ENCODE data around the gene PRKAR1B.

The PRKAR1B gene

DNA sequence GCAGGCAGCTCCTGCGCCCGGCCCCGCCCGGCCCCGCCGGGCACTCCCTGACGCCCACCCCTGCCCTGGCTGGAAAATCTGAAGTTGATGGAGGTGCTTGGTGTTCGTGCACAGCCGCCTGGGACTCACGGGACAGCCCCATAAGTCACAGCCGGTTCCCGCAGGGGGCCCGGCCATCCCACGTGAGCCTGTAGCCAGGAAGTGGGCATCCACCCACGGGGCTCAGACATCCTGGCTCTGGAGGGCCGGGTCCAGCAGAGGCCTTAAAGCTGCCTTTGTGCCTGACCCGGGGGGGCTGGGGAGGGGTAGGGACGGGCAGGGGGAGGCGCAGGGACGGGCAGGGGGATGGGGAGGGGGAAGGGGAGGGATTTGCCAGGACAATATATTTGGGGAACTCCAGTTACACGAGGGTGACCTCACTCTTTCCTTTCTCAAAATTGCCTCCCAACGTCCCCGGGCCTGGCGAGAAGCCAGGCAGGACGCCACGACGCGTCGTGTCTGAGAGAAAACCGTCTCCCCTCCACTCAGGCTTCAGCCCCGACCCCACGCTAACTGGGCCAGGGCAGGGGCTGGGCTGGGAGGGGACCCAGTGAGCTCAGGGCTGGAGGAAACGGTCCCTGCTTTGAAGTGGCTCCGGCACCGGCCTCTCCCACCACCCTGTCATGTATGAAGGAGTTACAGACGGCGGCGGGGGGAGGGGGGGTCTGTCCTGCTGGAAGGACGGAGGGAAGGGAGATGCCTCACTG lies 125.3 kb downstream of the PRKAR1B start:
- DNase-seq, result peak; percentile 76

DNA sequence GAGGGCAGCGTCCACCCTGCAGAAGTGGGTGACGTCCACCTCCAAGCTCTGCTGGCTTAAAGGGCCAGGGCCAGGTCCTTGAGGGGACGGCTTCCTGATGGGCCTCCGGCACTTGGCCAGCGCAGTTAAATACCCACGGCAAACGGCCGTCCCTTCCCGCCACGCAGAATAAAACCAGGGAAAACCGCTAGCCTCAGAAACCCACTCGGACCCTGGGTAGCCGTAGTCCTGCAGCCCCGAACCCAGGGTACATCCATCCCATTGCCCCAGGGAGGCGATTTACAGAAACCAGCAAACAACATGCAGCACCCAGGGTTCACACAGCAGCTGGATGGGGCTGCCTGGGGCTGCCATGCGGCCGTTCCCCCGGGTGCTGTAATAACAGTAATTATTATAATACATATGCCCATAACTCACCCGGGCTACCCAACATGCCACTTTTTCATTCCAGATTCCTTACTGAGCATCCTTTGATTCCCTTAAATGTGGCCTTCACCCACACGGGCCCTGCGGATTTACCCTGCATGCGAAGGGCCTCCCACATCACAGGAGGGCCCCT lies 126.0 kb downstream of the PRKAR1B start:
- no peak for DNase-seq

DNA sequence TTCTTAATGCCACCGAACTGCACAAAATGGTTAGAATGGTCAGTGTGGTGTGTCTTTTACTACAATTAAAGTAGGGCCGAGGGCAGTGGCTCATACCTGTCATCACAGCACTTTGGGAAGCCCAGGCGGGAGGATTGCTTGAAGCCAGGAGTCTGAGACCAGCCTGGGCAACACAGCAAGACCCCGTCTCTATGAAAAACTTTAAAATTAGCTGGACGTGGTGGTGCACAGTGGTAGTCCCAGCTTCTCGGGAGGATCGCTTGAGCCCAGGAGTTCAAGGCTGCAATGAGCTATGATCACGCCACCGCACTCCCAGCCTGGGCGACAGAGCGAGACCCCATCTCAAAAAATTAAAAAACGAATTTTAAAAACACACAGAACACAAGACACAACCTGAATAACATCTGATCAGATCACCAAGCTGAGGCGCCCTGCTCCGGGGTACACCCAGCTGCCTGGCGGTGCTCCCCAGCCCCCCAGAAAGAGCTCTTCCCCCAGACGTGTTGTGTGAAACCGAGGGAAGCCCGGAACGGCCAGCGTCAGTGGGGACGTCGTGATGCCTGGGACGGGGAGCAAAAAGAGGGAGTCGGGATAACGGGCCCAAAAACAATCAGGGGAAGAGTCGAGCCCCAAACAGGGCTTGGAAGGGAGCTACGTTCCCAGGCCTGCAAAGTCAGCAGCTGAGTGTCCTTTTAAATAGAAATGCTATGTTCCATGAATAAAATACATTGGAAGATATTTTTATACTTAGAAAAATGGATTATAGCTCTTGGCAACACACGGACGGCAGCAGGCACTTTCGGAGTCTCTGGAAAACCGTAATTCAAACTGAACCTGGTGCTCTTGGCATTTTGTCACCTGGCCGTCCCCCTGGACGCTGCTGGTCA lies 126.7 kb downstream of the PRKAR1B start:
- DNase-seq, result no peak

DNA sequence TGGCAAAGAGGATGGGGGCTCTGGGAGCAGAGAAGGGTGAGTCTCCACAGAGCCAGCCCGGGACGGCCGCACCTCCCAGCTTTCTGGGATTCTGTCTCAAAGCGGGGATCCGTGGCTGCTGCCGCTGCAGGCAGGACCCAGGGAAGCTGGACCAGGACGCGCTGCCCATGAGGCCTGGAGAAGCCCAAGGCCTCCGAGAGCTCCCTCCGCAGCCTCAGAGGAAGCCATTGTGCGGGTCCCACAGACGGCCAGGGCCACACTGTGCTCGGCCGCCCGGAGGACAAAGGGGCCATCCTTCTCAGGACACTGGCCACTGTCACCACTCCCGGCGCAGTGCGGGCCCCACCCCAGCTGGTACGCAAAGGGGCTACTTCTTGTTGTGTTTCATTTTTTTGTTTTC lies 128.2 kb downstream of the PRKAR1B start:
- DNase-seq, result no peak

DNA sequence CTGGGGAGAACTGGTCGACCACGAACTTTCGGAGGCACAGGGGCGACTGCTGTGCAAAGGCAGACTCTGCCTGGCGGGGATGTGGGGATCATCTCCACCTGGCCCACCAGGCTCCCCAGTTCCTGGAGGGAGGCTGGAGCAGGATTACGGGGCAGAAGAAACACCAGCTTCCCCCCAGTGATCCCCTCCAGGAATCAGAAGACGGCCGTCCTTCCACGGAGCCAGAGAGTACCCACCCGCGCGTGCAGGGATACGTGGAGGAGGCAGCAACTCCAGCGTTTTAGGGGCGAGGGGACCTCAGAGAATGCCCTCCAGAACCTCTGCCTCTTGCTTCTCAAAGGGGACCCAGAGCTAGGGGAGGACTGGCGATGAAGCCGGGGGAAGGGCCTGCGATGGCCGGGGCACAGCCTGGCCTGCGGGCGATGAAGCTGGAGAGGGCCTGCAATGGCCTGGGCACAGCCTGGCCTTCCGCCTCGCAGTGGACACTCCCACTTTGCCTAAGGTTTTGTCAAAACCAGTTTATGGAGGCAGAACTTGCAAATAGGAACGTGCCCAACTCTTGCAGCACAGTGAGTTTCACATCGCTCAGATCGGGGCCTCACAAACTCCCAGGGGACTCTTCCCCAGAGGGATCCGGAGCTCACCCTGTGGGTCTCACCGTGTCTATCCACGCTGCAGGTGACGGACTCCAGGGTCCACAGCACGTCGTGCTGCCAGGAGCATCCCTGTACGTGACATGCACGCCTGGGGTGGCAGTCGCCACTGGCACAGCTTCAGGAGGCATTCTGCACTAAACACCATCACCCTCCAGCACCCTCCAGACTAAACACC lies 129.5 kb downstream of the PRKAR1B start:
- no peak for DNase-seq

DNA sequence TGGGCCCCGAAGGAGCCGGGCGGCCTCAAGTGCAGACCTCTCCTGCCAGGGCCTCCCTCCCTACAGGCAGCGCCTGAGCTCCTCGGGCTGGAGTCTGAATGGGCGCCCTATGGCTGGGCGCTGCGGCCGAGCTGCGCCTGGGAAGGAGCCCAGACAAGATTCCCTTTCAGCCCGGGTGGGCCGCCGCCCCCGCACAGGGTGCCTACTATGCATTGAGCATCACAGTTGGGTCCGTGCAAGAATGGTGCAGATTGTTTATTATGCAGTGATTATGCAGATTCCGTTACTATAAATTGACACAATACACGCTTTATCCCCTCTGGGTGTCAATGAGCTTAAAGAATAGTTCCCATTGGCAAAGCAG lies 130.3 kb downstream of the PRKAR1B start:
- no peak for DNase-seq

DNA sequence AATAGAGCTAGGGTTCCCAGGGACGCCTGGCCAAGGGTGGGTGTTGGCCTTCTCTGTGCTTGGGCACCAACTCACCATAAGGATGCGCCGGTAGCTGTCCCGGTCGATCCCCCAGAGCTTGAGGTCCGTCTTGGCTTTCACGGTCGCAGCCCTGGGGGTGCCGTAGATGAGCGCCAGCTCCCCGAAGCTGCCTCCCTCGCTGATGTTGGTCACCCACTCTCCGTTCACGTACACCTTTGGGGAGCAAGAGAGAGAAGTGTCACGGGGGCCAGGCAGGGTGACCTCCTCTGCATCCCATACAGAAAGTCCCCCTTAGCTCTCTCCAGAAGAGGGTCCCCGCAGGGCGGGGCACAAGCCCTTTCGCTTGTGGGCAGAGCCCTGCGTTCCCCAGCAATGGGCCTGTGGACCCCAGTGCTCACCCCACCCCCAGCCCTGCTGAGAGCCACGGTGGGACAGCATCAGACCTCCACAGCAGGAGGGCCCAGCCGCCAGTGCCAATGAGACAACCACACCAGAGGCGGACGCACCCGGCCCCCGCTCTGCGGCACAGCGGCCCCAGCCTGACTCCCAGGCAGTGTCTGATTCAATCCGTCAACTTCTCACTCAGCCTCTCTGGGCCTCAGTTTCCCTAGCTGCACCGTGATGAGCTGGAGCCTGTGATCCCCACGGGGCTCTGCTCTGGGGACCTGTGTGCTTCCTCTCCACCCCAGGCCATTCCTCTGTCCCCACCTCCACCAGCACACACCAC lies 130.8 kb downstream of the PRKAR1B start:
- no peak for DNase-seq

DNA sequence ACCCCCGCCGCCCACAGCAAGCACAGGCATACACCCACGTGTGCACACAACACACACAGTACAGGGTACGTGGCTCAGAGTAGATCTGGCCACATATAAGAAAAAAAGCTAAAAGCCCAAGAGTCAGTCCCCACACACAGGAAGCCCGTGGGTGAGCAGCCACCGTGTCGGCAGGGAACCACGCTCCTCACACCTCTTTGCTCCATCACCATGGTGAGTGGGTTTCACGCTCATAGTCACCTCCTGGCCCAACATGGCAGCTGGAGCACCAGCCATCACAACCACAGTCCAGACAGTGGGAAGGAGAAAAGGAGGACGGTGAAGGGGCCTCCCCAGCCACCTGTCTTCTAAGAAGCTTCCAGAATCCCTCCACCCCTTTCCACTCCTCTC lies 131.5 kb downstream of the PRKAR1B start:
- DNase-seq, result no peak

DNA sequence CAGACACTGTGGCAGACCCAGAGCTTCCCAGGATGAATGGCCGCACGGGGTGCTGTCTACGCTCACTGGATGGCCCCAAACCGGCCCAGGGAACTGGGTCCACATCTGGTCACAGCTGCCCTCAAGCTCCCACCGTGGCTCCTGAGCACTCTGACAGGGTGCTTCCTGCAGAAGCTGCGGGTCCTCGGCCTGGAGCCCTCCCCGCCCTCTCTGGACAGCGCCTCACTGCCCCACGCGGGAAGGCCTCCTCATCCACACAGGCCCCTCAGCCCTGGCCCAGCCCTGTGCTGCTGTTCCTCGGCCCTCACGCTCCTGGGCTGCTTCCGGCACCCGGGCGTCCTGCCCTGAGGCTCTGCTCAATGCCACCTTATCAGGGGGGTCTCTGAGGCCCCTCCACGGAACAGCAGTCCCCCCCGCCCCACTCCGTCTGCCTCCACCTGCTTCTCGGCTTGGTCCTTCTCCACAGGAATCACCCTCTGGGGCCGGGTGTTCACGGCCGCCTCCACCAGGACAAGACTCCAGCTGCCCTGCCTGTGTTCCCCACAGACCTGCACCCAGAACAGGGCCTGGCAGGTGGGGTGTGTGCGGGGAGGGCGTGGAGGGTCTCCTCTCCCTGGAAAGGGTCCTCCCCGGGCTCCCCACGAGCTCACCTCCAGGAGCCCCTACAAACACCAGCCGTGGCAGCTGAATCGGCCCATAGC lies 132.0 kb downstream of the PRKAR1B start:
- no peak for DNase-seq

DNA sequence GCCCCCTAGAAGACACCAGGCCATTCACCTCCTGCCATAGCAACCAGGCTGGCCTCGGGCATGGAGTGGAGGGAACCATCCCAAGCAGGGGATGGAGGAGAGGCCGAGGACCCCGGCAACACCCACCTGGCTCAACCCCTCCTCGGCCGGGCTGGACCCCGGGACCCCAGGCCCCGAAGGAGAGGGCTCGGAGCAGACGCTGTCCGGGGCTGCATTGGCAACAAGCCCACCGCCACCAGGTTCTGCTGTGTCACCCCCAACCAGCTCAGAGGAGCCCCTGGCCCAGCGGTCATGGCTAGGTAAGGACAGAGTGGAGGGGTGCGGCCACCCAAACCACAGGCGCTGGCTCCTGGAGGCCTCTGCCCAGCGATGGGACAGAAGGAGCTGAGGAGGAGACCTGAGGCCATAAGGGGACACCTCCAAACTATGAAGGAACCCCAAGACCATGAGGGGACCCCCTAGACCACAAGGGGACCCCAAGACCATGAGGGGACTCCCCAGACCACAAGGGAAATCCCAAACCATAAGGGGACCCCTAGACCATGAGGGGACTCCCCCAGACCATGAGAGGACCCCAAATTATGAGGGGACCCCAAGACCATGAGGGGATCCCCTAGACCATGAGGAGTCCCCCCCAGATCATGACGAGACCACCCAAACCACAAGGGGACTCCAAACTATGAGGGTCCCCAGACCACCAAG lies 132.7 kb downstream of the PRKAR1B start:
- no peak for DNase-seq

DNA sequence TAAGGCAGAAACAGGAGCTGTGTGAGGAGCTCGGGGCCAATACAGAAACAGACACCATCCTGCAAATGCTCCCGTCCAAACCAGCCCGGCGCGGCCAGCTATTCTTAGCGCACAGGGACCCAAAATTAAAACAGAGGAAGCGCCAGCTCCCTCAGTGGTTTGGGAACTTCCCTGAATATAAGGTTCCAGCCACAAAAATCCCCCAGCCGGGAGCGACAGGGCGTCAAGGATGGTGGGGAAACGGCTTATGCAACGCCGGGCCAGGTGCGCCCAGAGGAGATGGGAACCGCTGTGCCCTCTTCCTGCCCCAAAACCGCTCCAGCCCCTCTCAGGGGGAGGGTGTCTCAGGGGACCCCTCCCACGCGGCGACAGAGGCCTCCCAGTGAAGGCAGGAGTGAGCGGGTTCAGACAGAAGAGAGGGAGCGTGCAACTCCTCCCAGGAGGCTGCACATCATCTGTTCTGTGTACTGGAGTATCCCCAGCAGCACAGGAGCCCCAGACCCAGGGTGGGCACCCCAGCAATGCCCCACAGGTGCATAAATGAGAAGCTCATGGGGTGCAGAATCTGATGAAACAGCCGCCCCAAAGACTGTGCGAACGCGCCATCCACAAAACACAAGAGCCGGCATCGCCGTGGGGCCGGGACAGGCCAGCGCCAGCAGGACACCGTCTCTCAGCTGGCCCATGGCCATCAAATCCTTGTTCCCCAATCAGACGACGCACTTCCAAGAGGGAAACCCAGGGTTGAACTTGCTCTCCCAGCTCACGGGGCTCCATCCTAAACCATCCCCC lies 133.6 kb downstream of the PRKAR1B start:
- DNase-seq, result no peak

DNA sequence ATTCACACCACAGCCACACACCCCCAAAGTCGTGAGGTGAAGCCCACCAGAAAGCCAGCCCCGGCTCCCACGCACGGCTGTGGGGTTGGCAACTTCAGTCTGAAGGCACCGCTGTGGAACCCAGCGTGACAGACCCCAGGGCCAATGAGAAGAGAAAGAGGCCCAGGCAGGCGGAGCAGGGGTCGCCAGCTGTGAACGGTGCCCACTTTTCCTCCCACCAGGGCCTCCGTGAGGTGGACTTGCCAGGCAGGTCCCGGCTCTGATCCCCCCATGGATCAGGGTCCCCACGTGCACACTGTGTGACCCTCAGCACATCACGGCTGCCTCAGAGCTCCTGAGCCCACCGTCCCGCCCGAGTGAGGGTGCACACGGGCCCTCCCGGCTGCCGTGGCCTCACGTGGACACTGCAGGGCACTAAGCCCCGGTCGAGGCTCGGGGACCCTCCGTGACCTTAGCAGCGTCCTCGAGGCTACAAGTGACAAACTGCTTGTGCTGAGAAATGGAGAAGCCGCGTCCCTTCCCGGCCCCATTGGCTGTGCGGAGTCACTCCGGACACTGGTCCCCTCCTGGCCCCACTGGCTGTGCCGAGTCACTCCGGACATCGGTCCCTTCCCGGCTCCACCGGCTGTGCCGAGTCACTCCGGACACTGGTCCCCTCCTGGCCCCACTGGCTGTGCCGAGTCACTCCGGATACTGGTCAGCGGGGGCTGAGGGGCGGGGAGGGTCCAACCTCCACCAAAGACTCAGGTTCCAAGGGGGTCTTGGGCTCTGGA lies 135.0 kb downstream of the PRKAR1B start:
- no peak for DNase-seq

DNA sequence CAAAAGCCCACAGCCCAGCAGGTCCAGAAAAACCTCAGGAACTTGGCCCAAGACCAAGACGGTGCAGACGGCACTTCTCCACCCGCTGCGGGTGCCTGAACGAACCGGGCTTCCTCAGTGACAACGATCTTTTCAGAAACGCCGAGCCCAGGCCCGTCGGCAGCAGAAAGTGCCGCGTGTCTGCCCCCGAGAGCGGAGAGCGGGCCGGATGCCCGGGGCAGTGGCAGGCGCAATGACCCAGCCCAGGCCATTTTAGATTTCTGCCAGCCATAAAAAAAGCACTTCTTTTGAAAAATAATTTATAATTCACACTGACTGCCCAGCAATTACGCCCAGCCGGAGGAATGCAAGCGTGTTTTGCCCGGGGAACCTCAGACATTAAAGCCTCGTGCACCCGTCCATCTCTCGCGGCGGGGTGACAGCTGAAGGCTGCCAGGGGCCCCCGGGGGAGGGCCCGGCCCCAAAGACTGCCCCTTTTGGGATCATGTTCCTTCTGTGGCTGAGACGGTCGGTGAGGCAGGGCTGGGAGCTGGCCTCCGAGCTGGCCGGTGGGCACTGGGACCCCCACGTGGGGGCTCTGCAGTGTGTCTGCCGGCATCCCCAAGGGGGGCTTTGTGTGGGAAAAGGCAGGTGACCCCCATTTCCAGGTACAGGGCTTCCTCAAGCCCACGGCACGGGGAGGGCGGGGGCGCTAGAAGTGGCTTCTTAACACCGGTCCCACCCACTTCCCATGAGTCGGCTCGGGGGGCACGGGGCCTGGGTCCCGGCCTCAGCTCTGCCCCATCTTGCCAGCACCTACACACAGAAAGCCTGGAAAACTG lies 136.1 kb downstream of the PRKAR1B start:
- no peak for DNase-seq

DNA sequence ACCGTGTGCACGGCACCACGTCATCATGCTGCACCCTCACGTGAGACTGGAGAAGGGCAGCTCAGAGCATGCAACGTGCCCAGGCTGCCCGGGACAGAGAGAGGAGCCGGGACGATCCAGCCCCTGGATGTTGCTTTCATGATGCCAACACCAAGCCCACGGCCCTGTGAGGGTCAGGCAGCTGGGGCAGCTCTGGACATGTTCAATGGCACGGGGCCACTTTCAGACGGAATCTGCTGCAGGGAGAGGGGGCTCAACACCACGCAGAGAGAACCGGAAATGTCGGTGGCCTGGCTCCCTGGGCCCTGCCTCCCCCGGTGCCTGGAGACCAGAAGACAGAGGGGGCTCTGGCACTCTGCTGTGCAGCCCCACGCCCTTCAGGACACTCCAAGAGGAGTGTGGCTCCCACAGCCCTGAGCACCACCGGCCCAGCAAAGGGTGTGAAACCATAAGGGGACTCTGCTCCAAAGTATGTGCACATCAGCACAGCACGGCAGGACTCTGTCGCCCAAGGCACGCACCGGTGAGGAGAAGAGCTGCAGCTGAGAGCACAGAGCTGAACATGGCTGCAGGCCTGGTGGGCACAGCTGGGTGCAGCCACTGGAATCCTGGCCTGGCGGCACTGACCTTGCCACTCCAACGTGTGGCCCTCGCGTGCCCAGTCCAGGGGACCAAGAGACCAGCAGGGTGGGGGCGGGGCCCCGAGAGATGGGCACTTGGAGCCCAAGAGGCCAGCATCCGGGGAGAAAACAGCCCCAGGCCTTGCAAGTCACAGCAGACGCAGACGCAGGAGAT lies 137.1 kb downstream of the PRKAR1B start:
- DNase-seq, result no peak

DNA sequence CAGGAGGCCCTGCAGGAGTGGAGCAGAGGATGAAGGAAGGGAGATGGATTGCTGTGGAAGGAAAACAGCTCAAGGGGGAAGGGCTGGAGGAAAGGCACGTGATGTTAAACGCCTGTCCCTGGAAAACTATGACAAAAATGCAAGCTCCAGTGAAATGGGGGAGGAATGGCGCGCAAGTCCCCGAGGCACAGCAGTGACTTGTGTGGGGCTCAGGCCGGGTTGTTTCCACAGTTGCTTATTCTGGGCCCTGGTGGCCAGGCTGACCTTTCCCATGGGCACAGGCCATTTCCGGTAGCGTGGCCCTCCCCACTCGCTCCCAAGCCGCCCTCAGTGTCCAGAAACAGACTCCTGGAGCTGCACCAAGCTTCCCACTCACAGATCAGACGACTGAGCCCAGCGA lies 139.3 kb downstream of the PRKAR1B start:
- DNase-seq, result no peak

DNA sequence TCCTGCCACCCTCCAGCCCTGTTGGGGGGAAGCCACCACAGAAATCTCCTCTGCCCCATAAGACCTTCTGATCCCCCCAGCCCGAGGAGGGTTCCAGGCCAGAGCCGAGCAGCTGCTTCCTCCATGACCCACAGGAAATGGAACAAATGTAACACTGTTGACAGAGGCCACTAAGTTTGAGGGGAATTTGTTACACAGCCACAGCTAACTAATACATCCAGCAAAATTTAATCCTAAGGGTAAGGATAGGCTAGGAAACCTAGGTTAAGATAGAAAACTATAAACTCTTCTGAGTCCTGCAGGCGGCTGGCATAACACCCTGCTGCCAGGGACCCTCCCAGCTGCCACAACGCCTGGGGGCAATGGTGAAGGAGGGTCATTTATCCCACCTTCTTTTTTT lies 140.6 kb downstream of the PRKAR1B start:
- no peak for DNase-seq

DNA sequence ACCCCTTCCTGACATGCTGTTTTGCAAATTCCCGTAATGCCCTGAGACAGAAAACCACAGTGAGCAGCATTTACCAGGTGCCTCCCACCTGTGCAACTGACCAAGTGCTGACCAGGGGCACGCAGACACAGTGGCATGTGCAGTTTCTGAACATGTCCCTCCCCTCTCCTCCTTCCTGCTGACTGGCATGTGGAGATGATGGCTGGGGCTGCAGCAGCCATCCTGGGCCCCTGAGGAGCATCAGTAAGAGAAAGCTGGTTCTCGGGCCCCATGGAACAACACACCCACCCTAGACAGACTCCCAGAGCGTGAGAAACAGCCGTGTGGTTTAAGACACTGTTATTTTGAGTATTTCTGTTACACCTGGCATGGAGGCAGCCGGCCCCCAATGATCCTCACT lies 141.2 kb downstream of the PRKAR1B start:
- DNase-seq, result no peak

All from CD4-positive, alpha-beta T cell treated with Interleukin-17A for 4 hours (primary cell).